GM13977 (cell line): ENCODE results near the gene TBL1X.

Experiments used
- DNase-seq: peaks from one replicate; pipeline ENCODE4 v3.0.0; 2012; ENCODE audit warnings: low spot score
- in situ Hi-C: fragments of 300-500 bp; cut with MboI; formaldehyde crosslinking; loops from one replicate; pipeline ENCODE4 v1.12.0; 2022; ENCODE audit warnings: low sequenced_read_pairs, low pct_unique_long_range_greater_than_20kb, mixed read lengths, inconsistent platforms; ENCODE audit not compliant: unreplicated experiment
- TF ChIP-seq, protein P1 (sequence below): IDR thresholded peaks from 2 replicates; pipeline ENCODE4 v1.5.1; 2012; ENCODE audit warnings: mild to moderate bottlenecking, control low read depth; ENCODE audit not compliant: insufficient read depth; ENCODE audit errors: extremely low read depth, missing control alignments

TBL1X gene

DNA sequence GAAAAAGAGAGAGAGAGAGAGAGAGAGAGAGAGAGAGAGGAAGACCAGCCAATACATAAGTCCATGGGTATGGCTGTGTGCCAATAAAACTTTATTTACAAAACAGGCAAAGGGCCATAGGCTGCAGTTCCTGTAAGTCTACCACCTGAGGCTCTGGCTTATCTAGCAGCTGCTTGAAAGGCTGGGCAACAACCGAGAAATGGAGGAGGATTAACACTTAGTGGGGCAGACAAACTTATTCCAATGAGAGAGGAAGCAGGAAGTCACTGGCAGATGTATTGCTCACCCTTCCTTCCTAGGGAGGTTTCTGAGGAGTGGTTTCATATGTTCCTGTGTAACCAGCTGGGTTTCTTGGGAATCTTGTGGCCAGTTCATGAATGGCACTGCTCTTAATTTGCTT, 305.5 kb downstream of the TBL1X start:
- TF ChIP-seq, protein P1, sequence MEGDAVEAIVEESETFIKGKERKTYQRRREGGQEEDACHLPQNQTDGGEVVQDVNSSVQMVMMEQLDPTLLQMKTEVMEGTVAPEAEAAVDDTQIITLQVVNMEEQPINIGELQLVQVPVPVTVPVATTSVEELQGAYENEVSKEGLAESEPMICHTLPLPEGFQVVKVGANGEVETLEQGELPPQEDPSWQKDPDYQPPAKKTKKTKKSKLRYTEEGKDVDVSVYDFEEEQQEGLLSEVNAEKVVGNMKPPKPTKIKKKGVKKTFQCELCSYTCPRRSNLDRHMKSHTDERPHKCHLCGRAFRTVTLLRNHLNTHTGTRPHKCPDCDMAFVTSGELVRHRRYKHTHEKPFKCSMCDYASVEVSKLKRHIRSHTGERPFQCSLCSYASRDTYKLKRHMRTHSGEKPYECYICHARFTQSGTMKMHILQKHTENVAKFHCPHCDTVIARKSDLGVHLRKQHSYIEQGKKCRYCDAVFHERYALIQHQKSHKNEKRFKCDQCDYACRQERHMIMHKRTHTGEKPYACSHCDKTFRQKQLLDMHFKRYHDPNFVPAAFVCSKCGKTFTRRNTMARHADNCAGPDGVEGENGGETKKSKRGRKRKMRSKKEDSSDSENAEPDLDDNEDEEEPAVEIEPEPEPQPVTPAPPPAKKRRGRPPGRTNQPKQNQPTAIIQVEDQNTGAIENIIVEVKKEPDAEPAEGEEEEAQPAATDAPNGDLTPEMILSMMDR = no peak
- in situ Hi-C loops = no loop called here
- DNase-seq = no peak

DNA sequence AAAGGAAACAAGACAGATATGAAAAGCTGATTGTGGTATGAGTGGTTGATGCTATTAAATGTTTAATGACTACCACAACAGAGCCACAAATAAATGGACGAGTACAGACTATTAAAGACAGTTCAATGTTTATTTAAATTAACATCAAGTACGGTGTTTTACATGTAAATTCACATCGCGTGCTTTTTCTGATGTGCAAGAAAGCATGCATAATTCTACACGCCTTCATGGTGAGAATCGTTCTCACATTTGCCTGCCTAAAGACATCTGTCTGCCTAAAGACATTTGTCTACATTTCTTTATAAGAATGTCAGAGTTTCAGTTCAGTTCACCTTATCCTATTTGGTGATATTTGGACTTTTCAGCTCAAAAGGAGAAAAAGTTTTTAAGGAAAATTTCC, 308.1 kb downstream of the TBL1X start:
- no peak for DNase-seq
- in situ Hi-C loops = no loop called here
- TF ChIP-seq, protein P1 = no peak

DNA sequence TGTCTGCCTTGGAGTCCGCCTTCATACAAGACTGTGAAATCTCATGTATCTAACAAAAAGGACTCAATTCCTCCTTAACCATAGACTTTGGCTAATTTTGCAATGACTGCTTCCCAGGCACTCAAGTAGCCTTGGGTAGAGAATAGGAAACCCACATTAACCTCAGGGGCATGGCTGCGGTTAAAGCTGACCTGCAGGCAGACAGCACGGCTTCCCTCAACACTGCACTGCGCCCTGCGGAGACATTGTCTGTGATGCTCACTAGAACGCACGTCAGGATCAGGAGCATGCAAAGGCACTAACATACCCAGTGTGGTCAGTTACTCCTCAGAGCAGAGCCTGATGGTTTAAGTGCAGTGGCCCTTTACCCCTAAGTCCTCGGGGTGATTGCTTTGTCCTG, 311.1 kb downstream of the TBL1X start:
- TF ChIP-seq, protein P1 = no peak
- no peak for DNase-seq
- in situ Hi-C loops = no loop called here

DNA sequence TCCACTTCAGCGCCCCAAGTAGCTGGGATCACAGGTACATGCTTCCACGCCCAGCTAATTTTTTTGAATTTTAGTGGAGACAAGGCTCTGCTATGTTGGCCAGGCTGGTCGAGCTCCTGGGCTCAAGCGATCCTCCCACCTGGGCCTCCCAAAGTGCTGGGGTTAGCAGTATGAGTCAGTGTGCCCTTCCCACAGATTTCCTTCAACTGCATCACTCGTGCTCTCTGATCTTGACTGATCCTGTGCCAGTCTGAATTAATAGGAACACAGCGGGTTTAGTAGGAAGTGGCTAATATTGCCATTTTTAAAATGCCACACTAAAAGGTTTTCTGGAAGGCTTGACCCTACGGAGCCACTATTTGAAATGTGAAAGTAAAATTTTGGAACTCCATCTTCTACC, 317.1 kb downstream of the TBL1X start:
- TF ChIP-seq, protein P1 = no peak
- in situ Hi-C loops = no loop called here
- DNase-seq = no peak

DNA sequence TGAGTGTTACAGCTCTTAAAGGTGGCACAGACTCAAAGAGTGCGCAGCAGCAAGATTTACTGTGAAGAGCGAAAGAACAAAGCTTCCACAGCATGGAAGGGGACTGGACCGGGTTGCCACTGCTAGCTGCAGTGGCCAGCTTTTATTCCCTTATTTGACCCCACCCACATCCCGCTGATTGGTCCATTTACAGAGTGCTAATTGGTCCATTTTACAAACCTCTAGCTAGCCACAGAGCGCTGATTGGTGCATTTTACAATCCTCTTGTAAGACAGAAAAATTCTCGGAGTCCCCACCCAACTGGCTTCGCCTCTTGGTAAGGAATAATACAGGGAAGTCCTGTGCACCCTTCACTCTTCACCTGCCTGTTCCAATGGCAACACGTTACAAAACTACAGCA, 319.5 kb downstream of the TBL1X start:
- no peak for DNase-seq
- TF ChIP-seq, protein P1 = no peak
- in situ Hi-C loops = no loop called here

GRCh38 chrX:9785254-9785943, 320.5 kb downstream of the TBL1X start:
- TF ChIP-seq, protein P1 = no peak
- no peak for DNase-seq
- in situ Hi-C loops = no loop called here
